Sigmoid colon (tissue), 7 donors: ENCODE results near the gene SLC8A1. TPM values are rescaled to one million over a fixed set of nuclear protein-coding genes. Genes with fewer than 3 reads are reported as not detected.

Source experiments
- DNase-seq: peaks from one replicate; pipeline ENCODE4 v3.0.0-alpha.2; 2019
- H3K27ac ChIP-seq, 4 donors: fragments of 200-600 bp; sonication (generic); one replicate each; pipeline ENCODE4 v1.5.1; 2016 to 2019; ENCODE audit warnings: mild to moderate bottlenecking in 1 of 4
- H3K27me3 ChIP-seq, 3 donors: fragments of 200-600 bp; sonication (generic); one replicate each; pipeline ENCODE4 v1.5.1; 2019; ENCODE audit warnings: mild to moderate bottlenecking in 1 of 3
- H3K36me3 ChIP-seq, 4 donors: fragments of 200-600 bp; sonication (generic); one replicate each; pipeline ENCODE4 v1.5.1; 2016 to 2019
- H3K4me1 ChIP-seq, 4 donors: fragments of 200-600 bp; sonication (generic); one replicate each; pipeline ENCODE4 v1.5.1; 2017 to 2019
- H3K4me3 ChIP-seq, 4 donors: fragments of 200-600 bp; sonication (generic); one replicate each; pipeline ENCODE4 v1.5.1; 2017 to 2019; ENCODE audit warnings: mild to moderate bottlenecking in 2 of 4, moderate library complexity in 1 of 4
- H3K9me3 ChIP-seq, 4 donors: fragments of 200-600 bp in 3 of 4; sonication (generic) in 3 of 4; one replicate each; pipeline versions ENCODE4 v1.5.1 to v1.6.1; 2013 to 2019
- EP300 ChIP-seq, 4 donors: sonication (generic); formaldehyde crosslinking; IDR thresholded peaks; one replicate each; pipeline ENCODE4 v1.6.1; 2017; ENCODE audit warnings: antibody characterized with exemption in 4 of 4
- POLR2A ChIP-seq, 2 donors: fragments of 450-650 bp; IDR thresholded peaks; one replicate each; pipeline ENCODE4 v1.6.1; 2016; ENCODE audit warnings: antibody characterized with exemption in 2 of 2, mild to moderate bottlenecking in 2 of 2, moderate library complexity in 2 of 2
- POLR2AphosphoS5 ChIP-seq, 4 donors: sonication (generic); formaldehyde crosslinking; IDR thresholded peaks; one replicate each; pipeline ENCODE4 v1.6.1; 2017; ENCODE audit warnings: antibody characterized with exemption in 4 of 4
- WGBS, 2 donors: extraction: QIAGEN DNeasy Blood & Tissue Kit; methylation state at CpG; one replicate each; pipeline ENCODE4 v1.1.7; 2013; 5-methylcytosine and 5-hydroxymethylcytosine counted together
- intact Hi-C: fragments of 100-400 bp; cut with DNase I; formaldehyde crosslinking; loops from one replicate; pipeline ENCODE4 v1.15.1; 2023
- polyA plus RNA-seq, 3 donors: library from polyadenylated mRNA; stranded (reverse); fragments of 200-250 nt; gene quantifications; one replicate each; pipeline ENCODE4 v1.2.3, GENCODE V29; 2013
- total RNA-seq, 4 donors: library from RNA; depleted of rRNA; stranded (reverse); fragments of >200 nt; gene quantifications; one replicate each; pipeline ENCODE4 v1.1.0, GENCODE V29; 2016
- TF ChIP-seq, protein P1 (sequence below), 4 experiments: fragments of 450-650 bp in 3 of 4; fragments of 200-600 bp in 1 of 4; IDR thresholded peaks; one replicate each; pipeline ENCODE4 v1.5.1; 2016 to 2019; ENCODE audit warnings: antibody characterized with exemption in 4 of 4, mild to moderate bottlenecking in 3 of 4, moderate library complexity in 2 of 4
- donor health status: healthy with polysubstance abuse.
- donor health status: Bipolar disorder and iron deficiency.
- donor health status: healthy.

The SLC8A1 gene
- total and polyA plus RNA-seq, 7 donors, result 0.60 to 337 (median 229) TPM

DNA sequence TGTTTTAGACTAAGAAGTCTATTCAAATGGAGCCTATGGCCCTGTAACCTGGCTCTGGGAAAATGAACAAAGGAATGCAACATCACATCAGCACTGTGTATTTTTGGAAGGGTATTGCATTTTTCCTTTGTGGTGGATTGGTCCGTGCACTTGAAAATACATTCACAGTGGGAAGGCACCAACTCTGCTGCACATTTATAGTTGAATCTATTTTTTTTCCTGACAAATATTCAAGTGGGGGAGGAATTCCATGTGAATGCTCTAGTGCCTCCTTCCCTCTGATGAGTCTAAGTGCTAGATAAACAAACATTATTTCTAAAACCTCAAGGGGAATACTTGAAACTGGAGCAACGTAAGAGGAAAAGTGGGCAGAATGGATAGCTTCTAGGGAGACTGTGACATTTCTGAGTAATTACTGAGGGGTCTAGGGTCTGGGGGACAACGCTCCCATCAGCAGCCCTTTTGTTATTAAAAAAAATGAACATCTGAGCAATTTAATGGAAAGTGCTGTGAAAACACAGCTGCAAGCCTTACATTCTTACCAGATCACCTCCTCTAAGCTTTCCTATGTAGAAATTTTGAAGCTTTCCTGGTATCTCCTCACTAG is 208.2 kb downstream of the SLC8A1 start:
- no peak for DNase-seq
- no peaks in the 10 kb centered on the region for H3K27me3 ChIP-seq
- H3K4me1 ChIP-seq, result peaks cover 0 to 71% (median 57%) of the 10 kb centered on the region in 4 donors
- no peaks in the 10 kb centered on the region for H3K9me3 ChIP-seq
- no peak for TF ChIP-seq POLR2A (IDR thresholded peaks at IDR 0.05)
- TF ChIP-seq, protein P1, sequence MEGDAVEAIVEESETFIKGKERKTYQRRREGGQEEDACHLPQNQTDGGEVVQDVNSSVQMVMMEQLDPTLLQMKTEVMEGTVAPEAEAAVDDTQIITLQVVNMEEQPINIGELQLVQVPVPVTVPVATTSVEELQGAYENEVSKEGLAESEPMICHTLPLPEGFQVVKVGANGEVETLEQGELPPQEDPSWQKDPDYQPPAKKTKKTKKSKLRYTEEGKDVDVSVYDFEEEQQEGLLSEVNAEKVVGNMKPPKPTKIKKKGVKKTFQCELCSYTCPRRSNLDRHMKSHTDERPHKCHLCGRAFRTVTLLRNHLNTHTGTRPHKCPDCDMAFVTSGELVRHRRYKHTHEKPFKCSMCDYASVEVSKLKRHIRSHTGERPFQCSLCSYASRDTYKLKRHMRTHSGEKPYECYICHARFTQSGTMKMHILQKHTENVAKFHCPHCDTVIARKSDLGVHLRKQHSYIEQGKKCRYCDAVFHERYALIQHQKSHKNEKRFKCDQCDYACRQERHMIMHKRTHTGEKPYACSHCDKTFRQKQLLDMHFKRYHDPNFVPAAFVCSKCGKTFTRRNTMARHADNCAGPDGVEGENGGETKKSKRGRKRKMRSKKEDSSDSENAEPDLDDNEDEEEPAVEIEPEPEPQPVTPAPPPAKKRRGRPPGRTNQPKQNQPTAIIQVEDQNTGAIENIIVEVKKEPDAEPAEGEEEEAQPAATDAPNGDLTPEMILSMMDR (IDR thresholded peaks at IDR 0.05), result no peak
- TF ChIP-seq POLR2AphosphoS5 (IDR thresholded peaks at IDR 0.05), result no peak
- TF ChIP-seq EP300 (IDR thresholded peaks at IDR 0.05), result no peak
- intact Hi-C loops, result loop anchor here (2.0 to 10.0 kb wide), 4 partner anchors 209 to 511 kb away; partner anchors contain the start of gene SLC8A1
- H3K36me3 ChIP-seq, result no peaks in the 10 kb centered on the region
- H3K27ac ChIP-seq, result peak overlapping the region in 3 of 4 donors; percentile 64 to 75 (median 70)
- H3K4me3 ChIP-seq, result no peak overlapping the region
- 61 to 78% methylated on average over 3 of the region's 3 CpGs for WGBS, 2 donors

DNA sequence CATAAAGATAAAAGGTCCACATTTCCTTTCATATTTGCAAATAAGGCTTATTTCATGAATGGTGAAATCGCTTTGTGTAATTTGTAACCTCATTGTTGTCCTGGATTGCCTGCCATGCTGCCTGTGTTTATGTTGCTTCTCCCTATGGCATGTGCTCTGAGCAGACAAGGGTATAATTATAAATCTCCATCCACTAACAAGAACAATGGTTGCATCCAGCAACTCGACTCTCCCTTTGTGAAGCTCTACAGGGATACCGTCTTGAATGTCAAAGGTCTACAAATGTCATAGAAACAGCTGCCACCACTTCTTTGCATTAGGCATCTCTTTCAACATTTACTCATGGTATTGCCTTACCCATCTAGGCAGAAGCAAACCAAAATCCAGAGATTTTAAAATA is 209.6 kb downstream of the SLC8A1 start:
- peaks cover 0 to 65% (median 53%) of the 10 kb centered on the region in 4 donors for H3K4me1 ChIP-seq
- peak overlapping the region in 2 of 4 donors; percentile 9 to 64 for H3K27ac ChIP-seq
- intact Hi-C loops, result loop anchor here (10.0 kb wide), 3 partner anchors 312 to 512 kb away; no protein-coding TSS in a partner anchor

DNA sequence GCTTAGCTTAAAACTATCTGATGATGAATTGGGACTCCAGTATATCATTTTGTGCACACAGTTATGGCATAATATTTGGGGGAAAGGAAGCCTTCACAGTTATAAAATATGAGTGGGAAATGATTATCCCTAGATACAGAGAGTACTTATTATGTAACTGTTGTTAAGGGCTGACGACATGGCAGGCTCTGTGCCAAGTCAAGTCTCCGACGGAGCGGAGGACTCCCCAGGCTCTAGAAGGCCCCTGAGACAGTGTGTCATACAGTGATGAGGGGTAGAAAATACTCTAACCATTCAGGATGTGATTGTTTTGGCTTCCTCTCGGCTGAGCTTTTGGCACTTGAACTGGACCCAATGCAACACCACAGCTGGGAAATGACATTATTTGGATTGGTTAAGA is 211.8 kb downstream of the SLC8A1 start:
- 22 to 46% methylated on average over 5 of the region's 5 CpGs for WGBS, 2 donors
- Histone ChIP-seq H3K36me3 (no peaks in the 10 kb centered on the region), H3K4me1 (peaks cover 0 to 45% (median 40%) of the 10 kb centered on the region in 4 donors), H3K9me3 (no peaks in the 10 kb centered on the region), H3K4me3 (no peak overlapping the region), H3K27ac (peak overlapping the region; percentile 22 to 76 (median 69)), H3K27me3 (no peaks in the 10 kb centered on the region)
- TF ChIP-seq POLR2AphosphoS5 (IDR thresholded peaks at IDR 0.05), result peak; percentile 47 to 70 (median 61)
- peak in 3 of 4 donors; percentile 1 to 55 (median 37) for TF ChIP-seq EP300 (IDR thresholded peaks at IDR 0.05)
- no peak for TF ChIP-seq POLR2A (IDR thresholded peaks at IDR 0.05)
- DNase-seq, result peak; percentile 96
- intact Hi-C loops, result loop anchor here (10.0 kb wide), 3 partner anchors 315 to 515 kb away; no protein-coding TSS in a partner anchor

More for the DNA sequence above, 209.6 kb downstream of the SLC8A1 start:
- WGBS, 2 donors, result 85 to 93% methylated on average over 3 of the region's 3 CpGs
- no peak for DNase-seq
- Histone ChIP-seq H3K36me3 (no peaks in the 10 kb centered on the region), H3K9me3 (no peaks in the 10 kb centered on the region), H3K27me3 (no peaks in the 10 kb centered on the region), H3K4me3 (no peak overlapping the region)
- TF ChIP-seq POLR2AphosphoS5 (IDR thresholded peaks at IDR 0.05) (no peak), EP300 (IDR thresholded peaks at IDR 0.05) (no peak), POLR2A (IDR thresholded peaks at IDR 0.05) (no peak)
- TF ChIP-seq, protein P1 (IDR thresholded peaks at IDR 0.05), result no peak

DNA sequence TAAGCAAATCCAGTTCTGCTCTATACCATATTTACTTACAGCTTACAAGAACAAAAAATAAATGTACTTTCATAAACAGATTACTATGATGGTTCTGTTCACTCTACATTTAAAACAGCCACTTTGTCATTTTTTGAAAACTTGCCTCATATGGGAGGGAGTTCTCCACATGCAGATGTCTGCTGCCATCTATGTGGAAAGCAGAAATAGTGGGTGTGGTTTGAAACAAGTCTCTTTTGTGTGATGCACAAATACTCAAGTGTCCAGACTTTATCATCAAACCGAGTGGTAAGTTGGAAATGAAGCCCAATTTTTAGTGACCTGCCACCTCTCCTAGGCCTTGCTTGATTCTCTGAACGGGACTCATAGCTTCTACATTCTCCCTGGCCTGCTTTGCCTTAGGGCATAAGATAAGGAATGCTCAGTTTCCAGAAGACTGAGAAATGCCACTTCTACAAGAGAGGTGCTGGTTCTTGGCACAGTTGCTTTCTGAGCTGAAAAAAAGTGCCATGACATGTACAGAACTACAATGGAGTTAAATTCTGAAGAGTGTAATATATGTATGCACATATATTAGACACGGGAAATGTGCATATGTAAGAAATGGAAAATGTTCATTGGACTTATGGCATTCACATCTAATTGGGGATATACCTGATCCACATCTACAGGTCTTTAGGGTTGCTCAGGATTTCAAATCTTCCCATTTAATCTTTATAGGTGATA is 221.0 kb downstream of the SLC8A1 start:
- Histone ChIP-seq H3K4me3 (no peak overlapping the region), H3K27me3 (no peaks in the 10 kb centered on the region), H3K36me3 (no peaks in the 10 kb centered on the region), H3K27ac (peak overlapping the region in 1 of 4 donors; percentile 1), H3K9me3 (no peaks in the 10 kb centered on the region), H3K4me1 (peaks cover 0 to 20% (median 12%) of the 10 kb centered on the region in 4 donors)
- TF ChIP-seq POLR2AphosphoS5 (IDR thresholded peaks at IDR 0.05) (no peak), EP300 (IDR thresholded peaks at IDR 0.05) (no peak), POLR2A (IDR thresholded peaks at IDR 0.05) (no peak)
- TF ChIP-seq, protein P1 (IDR thresholded peaks at IDR 0.05), result no peak
- DNase-seq, result no peak
- intact Hi-C loops, result no loop called here
- 58 to 76% methylated on average over 3 of the region's 3 CpGs for WGBS, 2 donors

DNA sequence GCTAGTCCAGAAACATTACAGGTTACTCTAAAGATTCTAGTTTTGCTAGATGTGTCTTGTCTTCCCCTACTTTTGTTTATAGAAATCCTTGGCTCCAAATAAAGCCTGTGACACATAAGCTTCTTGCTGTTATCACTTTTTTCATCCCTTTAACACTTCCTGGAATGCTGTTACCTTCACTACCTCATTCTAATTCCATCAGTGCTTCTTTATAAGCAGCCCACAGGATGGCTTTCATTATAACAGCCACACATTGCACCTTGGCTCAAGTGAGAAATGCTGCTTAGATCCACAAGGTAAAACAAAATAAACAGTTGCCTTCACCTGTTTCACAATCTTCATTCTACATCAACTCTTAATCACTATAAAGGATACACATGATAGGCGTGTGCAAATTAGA is 221.7 kb downstream of the SLC8A1 start:
- WGBS, 2 donors, result 90 to 94% methylated on average over 1 of the region's 1 CpG
- Histone ChIP-seq H3K4me3 (no peak overlapping the region), H3K4me1 (peaks cover 0 to 26% (median 18%) of the 10 kb centered on the region in 4 donors), H3K36me3 (no peaks in the 10 kb centered on the region), H3K27ac (peak overlapping the region in 3 of 4 donors; percentile 1 to 8 (median 2)), H3K9me3 (no peaks in the 10 kb centered on the region), H3K27me3 (no peaks in the 10 kb centered on the region)
- TF ChIP-seq EP300 (IDR thresholded peaks at IDR 0.05) (no peak), POLR2A (IDR thresholded peaks at IDR 0.05) (no peak)
- TF ChIP-seq, protein P1 (IDR thresholded peaks at IDR 0.05), result no peak
- intact Hi-C loops, result no loop called here
- no peak for DNase-seq
